Measurements from ENCODE around the gene MEX3C. TPM values are rescaled to one million over a fixed set of nuclear protein-coding genes. Genes with fewer than 3 reads are reported as not detected.

MEX3C gene
- total RNA-seq, 1 experiment from 2014 or later: 81.9 TPM

DNA sequence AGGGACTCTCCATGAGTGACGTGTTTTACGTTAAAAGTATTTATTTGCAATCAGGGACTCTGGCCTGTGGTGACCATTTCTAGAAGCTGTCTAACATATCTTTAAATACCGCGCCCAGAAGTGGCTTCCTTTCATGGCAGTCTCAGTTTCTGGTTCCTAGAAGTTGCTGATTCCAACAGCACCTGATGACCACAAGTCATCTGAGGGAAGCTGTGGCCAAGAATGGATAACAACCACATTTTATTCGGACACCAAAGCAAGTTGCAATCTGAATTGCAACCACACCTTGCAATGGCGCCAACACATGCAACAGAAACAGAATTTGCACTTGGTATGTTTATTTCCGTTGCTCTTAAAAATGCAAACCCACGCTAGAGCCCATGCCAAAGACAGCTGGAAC, 33.1 kb downstream of the MEX3C start:
- no peak for DNase-seq (ENCODE audit: unreplicated experiment)
- ChIA-PET CTCF (interaction anchor here (0.6 to 1.4 kb wide), 2 partner anchors 35 to 54 kb away, joined by 3 to 4 read pairs; no protein-coding TSS in a partner anchor), POLR2A (interaction anchor here (1.4 kb wide), 1 partner anchor 9 kb away, joined by 4 read pairs; no protein-coding TSS in a partner anchor)
- no peak overlapping the region for H3K27ac Mint-ChIP-seq (ENCODE audit: low read depth, unreplicated experiment)
- intact Hi-C loops (cut with micrococcal nuclease): no loop called here
- peaks cover 16% of the 10 kb centered on the region for H3K4me1 Mint-ChIP-seq (ENCODE audit: insufficient read depth, unreplicated experiment)
- H3K4me3 Mint-ChIP-seq (ENCODE audit: unreplicated experiment): no peak overlapping the region
- H3K36me3 Mint-ChIP-seq (ENCODE audit: insufficient read depth, unreplicated experiment): no peaks in the 10 kb centered on the region
- H3K9me3 Mint-ChIP-seq (ENCODE audit: unreplicated experiment): no peaks in the 10 kb centered on the region
- TF ChIP-seq, protein P1, sequence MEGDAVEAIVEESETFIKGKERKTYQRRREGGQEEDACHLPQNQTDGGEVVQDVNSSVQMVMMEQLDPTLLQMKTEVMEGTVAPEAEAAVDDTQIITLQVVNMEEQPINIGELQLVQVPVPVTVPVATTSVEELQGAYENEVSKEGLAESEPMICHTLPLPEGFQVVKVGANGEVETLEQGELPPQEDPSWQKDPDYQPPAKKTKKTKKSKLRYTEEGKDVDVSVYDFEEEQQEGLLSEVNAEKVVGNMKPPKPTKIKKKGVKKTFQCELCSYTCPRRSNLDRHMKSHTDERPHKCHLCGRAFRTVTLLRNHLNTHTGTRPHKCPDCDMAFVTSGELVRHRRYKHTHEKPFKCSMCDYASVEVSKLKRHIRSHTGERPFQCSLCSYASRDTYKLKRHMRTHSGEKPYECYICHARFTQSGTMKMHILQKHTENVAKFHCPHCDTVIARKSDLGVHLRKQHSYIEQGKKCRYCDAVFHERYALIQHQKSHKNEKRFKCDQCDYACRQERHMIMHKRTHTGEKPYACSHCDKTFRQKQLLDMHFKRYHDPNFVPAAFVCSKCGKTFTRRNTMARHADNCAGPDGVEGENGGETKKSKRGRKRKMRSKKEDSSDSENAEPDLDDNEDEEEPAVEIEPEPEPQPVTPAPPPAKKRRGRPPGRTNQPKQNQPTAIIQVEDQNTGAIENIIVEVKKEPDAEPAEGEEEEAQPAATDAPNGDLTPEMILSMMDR (IDR thresholded peaks at IDR 0.05; ENCODE audit: unreplicated experiment): no peak
- no peaks in the 10 kb centered on the region for H3K27me3 Mint-ChIP-seq (ENCODE audit: insufficient read depth, unreplicated experiment)
- no TSS peak for BruUV-seq (replicated peaks)

DNA sequence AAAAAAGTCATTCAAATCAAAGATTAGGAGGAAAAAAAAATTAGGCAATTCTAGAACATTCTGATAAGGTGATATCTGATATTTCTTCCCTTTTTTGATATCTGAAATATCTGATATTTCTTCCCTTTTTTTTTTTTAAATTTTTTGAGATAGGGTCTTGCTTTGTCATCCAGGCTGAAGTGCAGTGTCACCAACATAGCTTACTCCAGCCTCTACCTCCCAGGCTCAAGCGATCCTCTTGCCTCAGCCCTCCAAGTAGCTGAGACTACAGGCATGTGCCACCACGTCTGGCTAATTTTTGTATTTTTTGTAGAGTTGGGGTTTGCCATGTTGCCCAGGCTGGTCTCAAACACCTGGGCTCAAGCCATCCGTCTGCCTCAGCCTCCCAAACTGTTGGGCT, 33.9 kb downstream of the MEX3C start:
- no peak for DNase-seq (ENCODE audit: unreplicated experiment)
- no peaks in the 10 kb centered on the region for H3K36me3 Mint-ChIP-seq (ENCODE audit: insufficient read depth, unreplicated experiment)
- H3K4me3 Mint-ChIP-seq (ENCODE audit: unreplicated experiment): no peak overlapping the region
- no peak overlapping the region for H3K27ac Mint-ChIP-seq (ENCODE audit: low read depth, unreplicated experiment)
- intact Hi-C loops (cut with micrococcal nuclease): no loop called here
- ChIA-PET POLR2A (no interaction called here), CTCF (interaction anchor here (0.6 to 1.7 kb wide), 2 partner anchors 24 to 35 kb away, joined by 3 read pairs; no protein-coding TSS in a partner anchor)
- no peaks in the 10 kb centered on the region for H3K27me3 Mint-ChIP-seq (ENCODE audit: insufficient read depth, unreplicated experiment)
- TF ChIP-seq, protein P1 (IDR thresholded peaks at IDR 0.05; ENCODE audit: unreplicated experiment): no peak
- BruUV-seq (replicated peaks): no TSS peak
- H3K9me3 Mint-ChIP-seq (ENCODE audit: unreplicated experiment): no peaks in the 10 kb centered on the region
- peaks cover 16% of the 10 kb centered on the region for H3K4me1 Mint-ChIP-seq (ENCODE audit: insufficient read depth, unreplicated experiment)

DNA sequence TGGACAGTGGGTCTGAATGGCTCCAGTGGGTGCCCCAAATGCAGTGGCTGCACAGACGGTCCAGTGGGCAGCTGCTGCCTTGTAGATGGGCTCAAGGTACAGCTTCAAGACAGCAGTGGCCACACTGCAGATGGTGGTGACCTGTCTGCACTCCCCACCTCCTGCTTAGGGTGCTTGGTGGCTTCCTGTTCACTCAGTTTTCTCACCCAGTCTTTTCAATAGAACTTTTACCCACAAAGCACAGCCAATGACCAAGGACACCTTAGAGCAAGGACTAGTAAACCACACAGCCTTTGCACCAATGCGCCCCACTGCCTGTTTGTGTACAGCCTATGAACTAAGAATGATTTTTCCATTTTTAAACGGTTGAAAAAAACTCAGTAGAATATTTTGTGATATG, 34.9 kb downstream of the MEX3C start:
- ChIA-PET POLR2A (no interaction called here), CTCF (interaction anchor here (1.2 to 1.7 kb wide), 2 partner anchors 25 to 30 kb away, joined by 3 read pairs; no protein-coding TSS in a partner anchor)
- H3K27me3 Mint-ChIP-seq (ENCODE audit: insufficient read depth, unreplicated experiment): no peaks in the 10 kb centered on the region
- no peaks in the 10 kb centered on the region for H3K36me3 Mint-ChIP-seq (ENCODE audit: insufficient read depth, unreplicated experiment)
- no peak overlapping the region for H3K27ac Mint-ChIP-seq (ENCODE audit: low read depth, unreplicated experiment)
- peaks cover 16% of the 10 kb centered on the region for H3K4me1 Mint-ChIP-seq (ENCODE audit: insufficient read depth, unreplicated experiment)
- BruUV-seq (replicated peaks): no TSS peak
- intact Hi-C loops (cut with micrococcal nuclease): no loop called here
- no peak overlapping the region for H3K4me3 Mint-ChIP-seq (ENCODE audit: unreplicated experiment)
- DNase-seq (ENCODE audit: unreplicated experiment): no peak
- no peaks in the 10 kb centered on the region for H3K9me3 Mint-ChIP-seq (ENCODE audit: unreplicated experiment)
- TF ChIP-seq, protein P1 (IDR thresholded peaks at IDR 0.05; ENCODE audit: unreplicated experiment): no peak

DNA sequence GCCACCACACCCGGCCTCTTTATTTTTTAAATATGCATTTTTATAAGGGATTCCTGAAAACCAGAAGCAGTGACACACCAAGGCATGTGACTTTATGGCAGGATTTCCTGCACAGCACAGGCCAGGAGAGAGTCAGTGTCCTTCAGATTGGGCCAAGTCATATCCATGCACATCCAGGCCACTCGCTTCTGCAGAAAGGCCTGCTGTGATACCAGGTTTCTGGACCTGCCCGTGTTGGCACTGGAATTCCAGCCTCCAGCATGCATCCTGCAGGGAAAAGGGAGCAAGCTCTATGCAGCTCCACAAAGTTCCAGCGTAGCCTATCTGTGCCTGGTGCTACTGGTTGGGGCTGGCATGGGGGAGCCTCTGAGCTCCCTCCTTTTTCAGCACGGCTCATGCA, 36.8 kb downstream of the MEX3C start:
- CTCF ChIA-PET: interaction anchor here (1.1 kb wide), 1 partner anchor 11 kb away, joined by 4 read pairs; no protein-coding TSS in a partner anchor
- Mint-ChIP-seq H3K4me3 (ENCODE audit: unreplicated experiment) (no peak overlapping the region), H3K27me3 (ENCODE audit: insufficient read depth, unreplicated experiment) (no peaks in the 10 kb centered on the region), H3K36me3 (ENCODE audit: insufficient read depth, unreplicated experiment) (no peaks in the 10 kb centered on the region), H3K4me1 (ENCODE audit: insufficient read depth, unreplicated experiment) (peaks cover 15% of the 10 kb centered on the region), H3K27ac (ENCODE audit: low read depth, unreplicated experiment) (no peak overlapping the region), H3K9me3 (ENCODE audit: unreplicated experiment) (no peaks in the 10 kb centered on the region)
- no peak for DNase-seq (ENCODE audit: unreplicated experiment)
- no TSS peak for BruUV-seq (replicated peaks)
- POLR2A ChIA-PET: interaction anchor here (2.2 kb wide), 1 partner anchor 26 kb away, joined by 5 read pairs; no protein-coding TSS in a partner anchor
- TF ChIP-seq, protein P1 (IDR thresholded peaks at IDR 0.05; ENCODE audit: unreplicated experiment): no peak
- intact Hi-C loops (cut with micrococcal nuclease): no loop called here

Data from MCF 10A (cell line).